H1 (cell line): ENCODE results near the gene HOXA11. TPM values are rescaled to one million over a fixed set of nuclear protein-coding genes. Genes with fewer than 3 reads are reported as not detected.
A peak's percentile ranks its signal among the peaks of the same experiment; 100 is the strongest.

Experiments used
- CTCF ChIA-PET: fragments of 300-600 bp; sonication (Branson Sonifier 250); formaldehyde crosslinking; loops from one replicate; lab custom pipeline; 2021; ENCODE audit not compliant: partially characterized antibody; lab: Charles Lee
- POLR2A ChIA-PET: fragments of 300-600 bp; sonication (Branson Sonifier 250); formaldehyde crosslinking; loops from one replicate; lab custom pipeline; 2021; ENCODE audit warnings: inconsistent platforms; ENCODE audit not compliant: partially characterized antibody; lab: Charles Lee
- DNase-seq, 2 experiments: peaks; one replicate each; pipeline versions ENCODE4 v3.0.0 to v3.0.0-alpha.2; 2010 to 2022; ENCODE audit warnings: low spot score in 2 of 2, low read depth in 1 of 2, mixed read lengths in 1 of 2
- FAIRE-seq: peaks from 2 replicates; lab custom pipeline; 2011; peaks lifted over from hg19 to GRCh38; lab: Jason Lieb, UNC
- H2AFZ ChIP-seq: 2 replicates; pipeline ENCODE4 v1.8.1; 2012; ENCODE audit warnings: low read length, inconsistent platforms
- H2AK5ac ChIP-seq: 2 replicates; pipeline ENCODE4 v1.6.1; 2013; ENCODE audit warnings: low read depth, low read length
- H2BK120ac ChIP-seq: replicated peaks from 2 replicates; pipeline ENCODE3; 2013; ENCODE audit warnings: low read depth, low read length, inconsistent platforms
- H2BK12ac ChIP-seq: 2 replicates; pipeline ENCODE4 v1.6.1; 2013; ENCODE audit warnings: low read depth, low read length
- H2BK15ac ChIP-seq: 2 replicates; pipeline ENCODE4 v1.6.1; 2013; ENCODE audit warnings: low read length
- H2BK20ac ChIP-seq: 2 replicates; pipeline ENCODE4 v1.6.1; 2013; ENCODE audit warnings: low read length
- H2BK5ac ChIP-seq: 2 replicates; pipeline ENCODE4 v1.6.1; 2013; ENCODE audit warnings: low read depth, low read length
- H3K14ac ChIP-seq: 2 replicates; pipeline ENCODE4 v1.6.1; 2013; ENCODE audit warnings: inconsistent platforms; ENCODE audit not compliant: insufficient read length
- H3K18ac ChIP-seq: 2 replicates; pipeline ENCODE4 v1.6.1; 2013; ENCODE audit warnings: low read length; ENCODE audit errors: extremely low read depth
- H3K23ac ChIP-seq: 2 replicates; pipeline ENCODE4 v1.6.1; 2013; ENCODE audit warnings: inconsistent platforms; ENCODE audit not compliant: insufficient read length
- H3K23me2 ChIP-seq: 2 replicates; pipeline ENCODE4 v1.6.1; 2013; ENCODE audit warnings: low read depth, low read length
- H3K27ac ChIP-seq: 2 replicates; pipeline ENCODE4 v1.6.1; 2011; ENCODE audit warnings: low read depth, low read length, inconsistent platforms
- H3K27me3 ChIP-seq, 4 experiments: replicated peaks in 1 of 4; 1 replicate in 1 of 4; 2 replicates in 3 of 4; pipeline versions ENCODE4 v1.6.1 to v1.8.1; 2011 to 2013; ENCODE audit warnings: low read length in 3 of 4, mild to moderate bottlenecking in 3 of 4, inconsistent platforms in 2 of 4, mixed read lengths in 2 of 4, moderate library complexity in 1 of 4; ENCODE audit not compliant: control insufficient read depth in 3 of 4, insufficient read depth in 3 of 4; ENCODE audit errors: extremely low read depth in 1 of 4
- H3K36me3 ChIP-seq, 4 experiments: 2 replicates each; pipeline versions ENCODE4 v1.6.1 to v1.8.1; 2011 to 2013; ENCODE audit warnings: mild to moderate bottlenecking in 4 of 4, low read length in 3 of 4, moderate library complexity in 2 of 4, control low read depth in 1 of 4, inconsistent platforms in 1 of 4; ENCODE audit not compliant: insufficient read depth in 4 of 4, control insufficient read depth in 2 of 4
- H3K4ac ChIP-seq: replicated peaks from 2 replicates; pipeline ENCODE3; 2013; ENCODE audit warnings: low read length, low read depth, mixed read lengths, inconsistent platforms; ENCODE audit not compliant: insufficient read length
- H3K4me1 ChIP-seq, 4 experiments: replicated peaks in 1 of 4; 1 replicate in 1 of 4; 2 replicates in 3 of 4; pipeline versions ENCODE4 v1.6.1 to v1.8.1; 2011 to 2013; ENCODE audit warnings: low read length in 3 of 4, inconsistent platforms in 2 of 4, mixed read lengths in 1 of 4; ENCODE audit not compliant: insufficient read depth in 4 of 4, control insufficient read depth in 3 of 4
- H3K4me2 ChIP-seq, 2 experiments: 2 replicates each; pipeline versions ENCODE4 v1.6.1 to v1.8.1; 2011 to 2013; ENCODE audit warnings: low read depth in 2 of 2, low read length in 2 of 2, control low read depth in 1 of 2, inconsistent platforms in 1 of 2, mild to moderate bottlenecking in 1 of 2; ENCODE audit not compliant: insufficient read depth in 1 of 2
- H3K4me3 ChIP-seq, 4 experiments: fragments of 200-600, 300-600 bp in 1 of 4; sonication (generic), shearing (Covaris generic), sonication (Bioruptor Twin) in 1 of 4; 2 replicates each; pipeline versions ENCODE4 v1.5.1 to v1.8.1; 2011 to 2016; ENCODE audit warnings: low read length in 4 of 4, low read depth in 3 of 4, control low read depth in 2 of 4, inconsistent platforms in 2 of 4, mild to moderate bottlenecking in 2 of 4, mixed read lengths in 1 of 4, moderate library complexity in 1 of 4; ENCODE audit not compliant: insufficient read depth in 2 of 4; ENCODE audit errors: extremely low read depth in 1 of 4
- H3K56ac ChIP-seq: replicated peaks from 2 replicates; pipeline ENCODE3; 2013; ENCODE audit warnings: low read depth, mild to moderate bottlenecking, mixed read lengths, low read length, inconsistent platforms; ENCODE audit not compliant: insufficient read length
- H3K79me1 ChIP-seq: 2 replicates; pipeline ENCODE4 v1.6.1; 2013; ENCODE audit warnings: low read depth, low read length, control low read depth
- H3K79me2 ChIP-seq, 2 experiments: 2 replicates each; pipeline versions ENCODE4 v1.6.1 to v1.8.1; 2012 to 2013; ENCODE audit warnings: low read length in 2 of 2, mild to moderate bottlenecking in 2 of 2, inconsistent platforms in 1 of 2; ENCODE audit not compliant: insufficient read depth in 2 of 2, control insufficient read depth in 1 of 2
- H3K9ac ChIP-seq, 4 experiments: replicated peaks in 1 of 4; 1 replicate in 1 of 4; 2 replicates in 3 of 4; pipeline versions ENCODE4 v1.6.1 to v1.8.1; 2011 to 2013; ENCODE audit warnings: low read depth in 3 of 4, low read length in 3 of 4, control low read depth in 2 of 4, mild to moderate bottlenecking in 2 of 4, moderate library complexity in 2 of 4, inconsistent platforms in 1 of 4; ENCODE audit errors: extremely low read depth in 1 of 4
- H3K9me3 ChIP-seq, 2 experiments: 2 replicates each; pipeline versions ENCODE4 v1.6.1 to v1.8.1; 2012 to 2013; ENCODE audit warnings: mild to moderate bottlenecking in 2 of 2, moderate library complexity in 2 of 2, control low read depth in 1 of 2, inconsistent platforms in 1 of 2, low read depth in 1 of 2, low read length in 1 of 2, mixed read lengths in 1 of 2; ENCODE audit not compliant: insufficient read depth in 2 of 2
- H4K20me1 ChIP-seq, 2 experiments: replicated peaks in 1 of 2; 2 replicates each; pipeline versions ENCODE3 to v1.8.1; 2011 to 2013; ENCODE audit warnings: inconsistent platforms in 2 of 2, low read length in 2 of 2, mild to moderate bottlenecking in 1 of 2; ENCODE audit not compliant: insufficient read depth in 2 of 2, control insufficient read depth in 1 of 2
- H4K5ac ChIP-seq: 2 replicates; pipeline ENCODE4 v1.6.1; 2013; ENCODE audit warnings: low read length, low read depth, mixed read lengths, inconsistent platforms; ENCODE audit not compliant: insufficient read length
- H4K8ac ChIP-seq: 2 replicates; pipeline ENCODE4 v1.8.0; 2013; ENCODE audit warnings: mild to moderate bottlenecking, moderate library complexity, low read length, inconsistent platforms; ENCODE audit not compliant: insufficient read depth; ENCODE audit errors: extremely low read depth
- H4K91ac ChIP-seq: replicated peaks from 2 replicates; pipeline ENCODE3; 2013; ENCODE audit warnings: low read length, mixed read lengths, inconsistent platforms; ENCODE audit not compliant: insufficient read length
- EZH2 ChIP-seq: fragments of 200-600 bp; sonication (generic); IDR thresholded peaks from 2 replicates; pipeline ENCODE4 v1.7.1; 2012; ENCODE audit warnings: low read depth, mild to moderate bottlenecking, moderate library complexity, low read length, inconsistent platforms; ENCODE audit not compliant: severe bottlenecking
- PHF8 ChIP-seq: fragments of 200-600 bp; sonication (generic); conservative IDR thresholded peaks from 2 replicates; pipeline ENCODE4 v1.7.1; 2012; ENCODE audit warnings: low read depth, mild to moderate bottlenecking, inconsistent platforms, low read length, moderate library complexity
- RNF2 ChIP-seq: fragments of 200-900, 300-1000 bp; sonication (generic); IDR thresholded peaks from 2 replicates; pipeline ENCODE4 v1.7.1; 2016; ENCODE audit warnings: borderline replicate concordance, low read depth, mild to moderate bottlenecking, antibody characterized with exemption, low read length; ENCODE audit not compliant: poor library complexity, severe bottlenecking; ENCODE audit errors: missing control alignments
- SUZ12 ChIP-seq: fragments of 200-600 bp; sonication (generic); IDR thresholded peaks from 2 replicates; pipeline ENCODE4 v1.6.1; 2012; ENCODE audit warnings: mild to moderate bottlenecking, inconsistent platforms, low read length, moderate library complexity, mixed read lengths
- WGBS, 2 experiments: shearing (Covaris generic) in 1 of 2; methylation state at CpG; one replicate each; pipeline versions ENCODE4 v1.1.6 to v1.1.7; 2013 to 2015; ENCODE audit warnings: low lambda C conversion rate in 2 of 2, mixed read lengths in 2 of 2, inconsistent platforms in 1 of 2, low coverage in 1 of 2, missing lambda C conversion rate in 1 of 2; ENCODE audit not compliant: insufficient replicate concordance in 2 of 2, insufficient coverage in 1 of 2, insufficient read length in 1 of 2; ENCODE audit errors: extremely low coverage in 1 of 2, missing lambda C conversion rate in 1 of 2; 5-methylcytosine and 5-hydroxymethylcytosine counted together
- polyA plus RNA-seq, 7 experiments: library from polyadenylated mRNA; depleted of rRNA in 3 of 7; stranded (reverse) in 5 of 7; unstranded in 2 of 7; fragments of >200 nt in 5 of 7; fragments of 200-250 nt in 2 of 7; gene quantifications; 1 replicate in 5 of 7; 2 replicates in 1 of 7; 4 replicates in 1 of 7; pipeline versions ENCODE4 v1.2.1 to v1.2.3, GENCODE V29; 2011 to 2013; ENCODE audit warnings: missing spikeins in 2 of 7, mixed read lengths in 2 of 7
- total RNA-seq: library from RNA; stranded (reverse); fragmentation: NEBNext Ultra II Directional; extraction: Animal tissue kit (Norgen Biotek cat#: 25700); gene quantifications from 2 replicates; pipeline ENCODE4 v1.2.1, GENCODE V29; 2021

The HOXA11 gene
- total and polyA plus RNA-seq, 2 of the 8 experiments (the other 6 are each of a cell fraction or from before 2014, with no cell fraction given), result not detected

DNA sequence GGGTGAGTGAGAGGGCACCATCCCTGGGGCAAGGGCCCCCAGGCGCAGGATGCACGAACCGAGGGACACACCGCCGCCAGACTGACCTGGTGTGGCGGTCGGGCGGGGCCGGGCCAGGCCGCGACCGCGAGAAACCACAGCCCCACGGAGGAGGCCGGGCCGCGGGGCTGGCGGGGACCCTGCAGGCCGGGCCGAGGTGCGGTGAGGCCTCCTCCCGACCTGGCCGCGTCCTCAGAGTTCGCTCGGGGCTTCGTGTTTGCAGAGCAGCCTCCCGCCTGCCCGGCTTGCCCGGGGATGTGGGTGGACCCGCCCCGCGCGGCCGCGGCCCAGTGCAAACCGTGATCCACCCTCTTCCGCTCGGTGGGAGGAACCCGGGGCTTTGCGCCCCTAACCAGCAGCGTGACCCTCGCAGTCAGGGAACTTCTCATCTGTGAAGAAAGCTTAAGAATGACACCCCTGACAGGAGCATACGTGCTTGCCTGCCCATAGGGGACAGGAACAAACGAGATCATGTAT, 35.5 kb upstream of the HOXA11 start:
- ChIA-PET CTCF (interaction anchor here (1.0 to 2.2 kb wide), 2 partner anchors 10 to 34 kb away, joined by 3 to 9 read pairs; no protein-coding TSS in a partner anchor), POLR2A (no interaction called here)
- H2BK20ac ChIP-seq, result no peak overlapping the region
- WGBS, 2 experiments, result 28% methylated on average over 32 of the region's 45 CpGs; no CpG with 5 or more reads in 1 of the 2 experiments
- H2AK5ac ChIP-seq, result no peak overlapping the region
- no peak overlapping the region for H2BK5ac ChIP-seq
- peaks cover 3% of the 10 kb centered on the region; the same call in 1 of the 2 replicates for H3K23me2 ChIP-seq
- H3K4me2 ChIP-seq, result peak overlapping the region; percentile 22 to 49; a peak in 3 of 4 replicates
- H3K18ac ChIP-seq, result no peak overlapping the region
- no peak overlapping the region for H2BK12ac ChIP-seq
- no peak overlapping the region for H2BK15ac ChIP-seq
- H3K9ac ChIP-seq, result no peak overlapping the region
- H4K5ac ChIP-seq, result no peak overlapping the region
- H3K23ac ChIP-seq, result no peak overlapping the region
- no peak overlapping the region for H4K8ac ChIP-seq
- peaks cover 6% of the 10 kb centered on the region in 2 experiments for H4K20me1 ChIP-seq
- H3K36me3 ChIP-seq, result no peaks in the 10 kb centered on the region; a peak in 1 of 8 replicates
- FAIRE-seq (no peak), DNase-seq (no peak)
- no peak overlapping the region for H2BK120ac ChIP-seq
- no peak overlapping the region for H4K91ac ChIP-seq
- peaks cover 5 to 11% (median 6%) of the 10 kb centered on the region in 4 experiments for H3K4me1 ChIP-seq
- no peaks in the 10 kb centered on the region for H3K79me1 ChIP-seq
- H2AFZ ChIP-seq, result no peak overlapping the region
- H3K79me2 ChIP-seq, result no peaks in the 10 kb centered on the region
- TF ChIP-seq RNF2, result peak; percentile 56
- no peak for TF ChIP-seq PHF8
- TF ChIP-seq SUZ12, result peak; percentile 96
- peak; percentile 96 for TF ChIP-seq EZH2
- H3K4me3 ChIP-seq, result peak overlapping the region in 1 of 4 experiments; percentile 44; a peak in 3 of 8 replicates
- no peaks in the 10 kb centered on the region for H3K9me3 ChIP-seq
- peaks cover 64 to 96% (median 88%) of the 10 kb centered on the region in 4 experiments for H3K27me3 ChIP-seq
- no peak overlapping the region for H3K27ac ChIP-seq
- no peak overlapping the region for H3K14ac ChIP-seq
- no peak overlapping the region for H3K56ac ChIP-seq
- no peak overlapping the region for H3K4ac ChIP-seq
